ENCODE measurements around the gene RPS6KA4. TPM values are rescaled to one million over a fixed set of nuclear protein-coding genes. Genes with fewer than 3 reads are reported as not detected.

The RPS6KA4 gene
- total and polyA plus RNA-seq, 7 donors = 14.4 to 48.4 (median 17.9) TPM

DNA sequence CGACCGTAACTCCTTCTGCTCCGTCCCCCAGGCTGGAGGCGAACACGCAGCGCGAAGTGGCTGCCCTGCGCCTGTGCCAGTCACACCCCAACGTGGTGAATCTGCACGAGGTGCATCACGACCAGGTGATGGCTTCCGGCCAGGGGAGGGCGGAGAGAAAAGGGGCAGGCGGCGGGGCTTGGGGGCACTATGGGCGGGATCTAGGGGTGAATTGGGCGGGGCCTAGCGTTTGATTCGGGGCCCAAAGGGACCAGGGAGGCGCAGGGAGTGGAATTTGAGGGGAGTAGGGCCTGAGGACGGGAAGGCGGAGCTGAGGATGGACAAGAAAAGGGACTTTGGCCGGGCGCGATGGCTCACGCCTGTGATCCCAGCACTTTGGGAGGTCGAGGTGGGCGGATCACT is 9.7 kb downstream of the RPS6KA4 start:
- Histone ChIP-seq H3K4me3 (no peak overlapping the region), H3K9me3 (no peaks in the 10 kb centered on the region), H3K27ac (no peak overlapping the region), H3K27me3 (no peaks in the 10 kb centered on the region), H3K36me3 (peaks cover 12 to 77% (median 45%) of the 10 kb centered on the region in 4 donors), H3K4me1 (peaks cover 0 to 11% (median 8%) of the 10 kb centered on the region in 4 donors)
- WGBS, 2 donors = 95 to 96% methylated on average over 28 of the region's 28 CpGs
- DNase-seq = no peak
- intact Hi-C loops (cut with DNase I) = no loop called here
- TF ChIP-seq, protein P1, sequence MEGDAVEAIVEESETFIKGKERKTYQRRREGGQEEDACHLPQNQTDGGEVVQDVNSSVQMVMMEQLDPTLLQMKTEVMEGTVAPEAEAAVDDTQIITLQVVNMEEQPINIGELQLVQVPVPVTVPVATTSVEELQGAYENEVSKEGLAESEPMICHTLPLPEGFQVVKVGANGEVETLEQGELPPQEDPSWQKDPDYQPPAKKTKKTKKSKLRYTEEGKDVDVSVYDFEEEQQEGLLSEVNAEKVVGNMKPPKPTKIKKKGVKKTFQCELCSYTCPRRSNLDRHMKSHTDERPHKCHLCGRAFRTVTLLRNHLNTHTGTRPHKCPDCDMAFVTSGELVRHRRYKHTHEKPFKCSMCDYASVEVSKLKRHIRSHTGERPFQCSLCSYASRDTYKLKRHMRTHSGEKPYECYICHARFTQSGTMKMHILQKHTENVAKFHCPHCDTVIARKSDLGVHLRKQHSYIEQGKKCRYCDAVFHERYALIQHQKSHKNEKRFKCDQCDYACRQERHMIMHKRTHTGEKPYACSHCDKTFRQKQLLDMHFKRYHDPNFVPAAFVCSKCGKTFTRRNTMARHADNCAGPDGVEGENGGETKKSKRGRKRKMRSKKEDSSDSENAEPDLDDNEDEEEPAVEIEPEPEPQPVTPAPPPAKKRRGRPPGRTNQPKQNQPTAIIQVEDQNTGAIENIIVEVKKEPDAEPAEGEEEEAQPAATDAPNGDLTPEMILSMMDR (IDR thresholded peaks at IDR 0.05) = no peak
- TF ChIP-seq POLR2AphosphoS5 (IDR thresholded peaks at IDR 0.05) (no peak), EP300 (IDR thresholded peaks at IDR 0.05) (no peak), POLR2A (IDR thresholded peaks at IDR 0.05) (no peak)

DNA sequence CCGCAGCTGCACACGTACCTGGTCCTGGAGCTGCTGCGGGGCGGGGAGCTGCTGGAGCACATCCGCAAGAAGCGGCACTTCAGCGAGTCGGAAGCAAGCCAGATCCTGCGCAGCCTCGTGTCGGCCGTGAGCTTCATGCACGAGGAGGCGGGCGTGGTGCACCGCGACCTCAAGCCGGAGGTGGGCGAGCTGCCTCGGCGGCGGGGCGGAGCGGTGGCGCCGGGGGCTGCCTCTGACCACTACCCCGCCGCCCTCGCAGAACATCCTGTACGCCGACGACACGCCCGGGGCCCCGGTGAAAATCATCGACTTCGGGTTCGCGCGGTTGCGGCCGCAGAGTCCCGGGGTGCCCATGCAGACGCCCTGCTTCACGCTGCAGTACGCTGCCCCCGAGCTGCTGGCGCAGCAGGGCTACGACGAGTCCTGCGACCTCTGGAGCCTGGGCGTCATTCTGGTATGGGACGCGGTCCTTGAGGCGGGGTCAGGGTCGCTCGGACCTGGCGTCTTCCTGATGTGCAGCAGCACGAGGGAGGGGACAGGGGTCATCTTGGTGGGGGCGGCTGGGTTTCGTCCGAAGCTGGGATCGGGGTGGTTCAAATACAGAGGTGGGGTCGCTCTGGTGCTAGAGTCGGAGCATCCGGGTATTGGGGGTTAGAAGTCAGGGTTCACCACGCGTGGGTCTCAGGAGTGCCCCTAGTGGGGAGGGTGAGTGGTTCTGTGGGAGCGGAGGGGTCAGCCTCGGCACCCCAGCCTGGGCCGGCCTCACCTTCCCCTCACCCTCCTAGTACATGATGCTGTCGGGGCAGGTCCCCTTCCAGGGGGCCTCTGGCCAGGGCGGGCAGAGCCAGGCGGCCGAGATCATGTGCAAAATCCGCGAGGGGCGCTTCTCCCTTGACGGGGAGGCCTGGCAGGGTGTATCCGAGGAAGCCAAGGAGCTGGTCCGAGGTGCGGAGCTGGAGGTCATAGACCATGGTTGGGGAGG is 10.8 kb downstream of the RPS6KA4 start:
- Histone ChIP-seq H3K27me3 (no peaks in the 10 kb centered on the region), H3K9me3 (no peaks in the 10 kb centered on the region), H3K4me1 (peaks cover 0 to 11% (median 8%) of the 10 kb centered on the region in 4 donors), H3K4me3 (no peak overlapping the region), H3K36me3 (peaks cover 12 to 68% (median 45%) of the 10 kb centered on the region in 4 donors), H3K27ac (no peak overlapping the region)
- WGBS, 2 donors = 93 to 97% methylated on average over 82 of the region's 82 CpGs
- no peak for DNase-seq
- TF ChIP-seq POLR2AphosphoS5 (IDR thresholded peaks at IDR 0.05) (no peak), POLR2A (IDR thresholded peaks at IDR 0.05) (no peak)
- TF ChIP-seq, protein P1 (IDR thresholded peaks at IDR 0.05) = no peak
- intact Hi-C loops (cut with DNase I) = no loop called here

DNA sequence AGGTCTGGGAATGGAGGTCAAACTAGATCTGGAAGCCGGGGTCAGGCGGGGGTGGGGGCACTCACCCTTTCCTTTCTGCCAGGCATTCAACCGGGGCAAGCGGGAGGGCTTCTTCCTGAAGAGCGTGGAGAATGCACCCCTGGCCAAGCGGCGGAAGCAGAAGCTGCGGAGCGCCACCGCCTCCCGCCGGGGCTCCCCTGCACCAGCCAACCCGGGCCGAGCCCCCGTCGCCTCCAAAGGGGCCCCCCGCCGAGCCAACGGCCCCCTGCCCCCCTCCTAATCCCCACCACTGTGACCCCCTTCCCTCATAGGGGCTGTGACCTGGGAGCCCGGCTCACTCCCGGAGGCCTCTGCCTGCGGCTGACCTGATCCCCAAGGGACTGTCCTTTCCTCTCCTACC is 12.2 kb downstream of the RPS6KA4 start:
- DNase-seq = no peak
- Histone ChIP-seq H3K4me3 (no peak overlapping the region), H3K4me1 (peaks cover 0 to 11% (median 8%) of the 10 kb centered on the region in 4 donors), H3K9me3 (no peaks in the 10 kb centered on the region), H3K36me3 (peaks cover 12 to 53% (median 37%) of the 10 kb centered on the region in 4 donors), H3K27me3 (no peaks in the 10 kb centered on the region), H3K27ac (no peak overlapping the region)
- WGBS, 2 donors = 78 to 94% methylated on average over 22 of the region's 22 CpGs
- intact Hi-C loops (cut with DNase I) = no loop called here
- no peak for TF ChIP-seq POLR2AphosphoS5 (IDR thresholded peaks at IDR 0.05)
- no peak for TF ChIP-seq POLR2A (IDR thresholded peaks at IDR 0.05)
- TF ChIP-seq, protein P1 (IDR thresholded peaks at IDR 0.05) = no peak
- no peak for TF ChIP-seq EP300 (IDR thresholded peaks at IDR 0.05)

DNA sequence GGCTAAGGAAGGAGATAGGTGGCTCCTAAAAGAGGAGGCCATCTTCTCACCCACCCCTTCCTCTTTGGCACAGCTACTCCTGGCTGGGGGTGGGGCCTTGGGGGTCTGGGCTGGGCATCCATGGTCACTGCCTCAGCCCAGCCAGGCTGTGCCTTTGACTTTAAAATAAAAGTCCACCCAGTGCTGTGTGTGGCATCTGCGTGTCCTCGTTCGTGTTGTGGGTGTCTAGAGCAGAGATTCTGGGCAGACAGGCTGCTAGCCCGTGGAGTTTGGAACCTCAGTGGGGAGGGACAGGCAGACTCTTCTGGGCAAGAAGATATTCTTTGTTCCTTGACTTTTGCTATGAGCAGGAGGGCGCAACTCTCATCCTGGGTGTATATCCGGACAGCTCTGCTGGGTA is 13.1 kb downstream of the RPS6KA4 start:
- no peak for DNase-seq
- WGBS, 2 donors = 88 to 91% methylated on average over 6 of the region's 6 CpGs
- Histone ChIP-seq H3K27me3 (no peaks in the 10 kb centered on the region), H3K27ac (no peak overlapping the region), H3K4me3 (no peak overlapping the region), H3K4me1 (peaks cover 0 to 11% (median 8%) of the 10 kb centered on the region in 4 donors), H3K36me3 (peaks cover 12 to 45% (median 30%) of the 10 kb centered on the region in 4 donors), H3K9me3 (no peaks in the 10 kb centered on the region)
- intact Hi-C loops (cut with DNase I) = no loop called here
- TF ChIP-seq EP300 (IDR thresholded peaks at IDR 0.05) = no peak
- no peak for TF ChIP-seq POLR2A (IDR thresholded peaks at IDR 0.05)
- TF ChIP-seq, protein P1 (IDR thresholded peaks at IDR 0.05) = no peak
- TF ChIP-seq POLR2AphosphoS5 (IDR thresholded peaks at IDR 0.05) = no peak

Measured in sigmoid colon (tissue), 7 donors.